Measurements from ENCODE around the gene DPYSL3.
"Not testable (repeated sequence)": the region's sequence is repeated elsewhere in the genome, so short reads cannot be mapped to it uniquely, and the experiment has no call there.

DPYSL3 gene

GRCh38 chr5:147509710-147510651 is at the start of gene DPYSL3:
Gene DPYSL3 (minus strand): TSS chr5:147510068. CDS start chr5:147509858, 210 bp downstream.
- H3K27me3 Mint-ChIP-seq (ENCODE audit: low read depth) = peaks cover 34% of the 10 kb centered on the region
- peak within 1 kb of the TSS; percentile 1 for H3K4me3 Mint-ChIP-seq
- no peak within 1 kb of the TSS for H3K27ac Mint-ChIP-seq
- no peaks in the 10 kb centered on the region for H3K36me3 Mint-ChIP-seq (ENCODE audit: low read depth)
- H3K9me3 Mint-ChIP-seq = no peaks in the 10 kb centered on the region
- peaks cover 3% of the 10 kb centered on the region for H3K4me1 Mint-ChIP-seq (ENCODE audit: low read depth)

GRCh38 chr5:147558826-147559225 is 49.0 kb upstream of the DPYSL3 start:
- no peak overlapping the region for H3K4me3 Mint-ChIP-seq
- no peaks in the 10 kb centered on the region for H3K36me3 Mint-ChIP-seq (ENCODE audit: low read depth)
- H3K9me3 Mint-ChIP-seq = no peaks in the 10 kb centered on the region
- H3K27ac Mint-ChIP-seq = no peak overlapping the region
- H3K27me3 Mint-ChIP-seq (ENCODE audit: low read depth) = peaks cover 3% of the 10 kb centered on the region
- no peaks in the 10 kb centered on the region for H3K4me1 Mint-ChIP-seq (ENCODE audit: low read depth)

- Mint-ChIP-seq H3K4me3 (no peak overlapping the region), H3K27me3 (ENCODE audit: low read depth) (peaks cover 3% of the 10 kb centered on the region)
Observed at GRCh38 chr5:147557876-147558745, 48.2 kb upstream of the DPYSL3 start.

GRCh38 chr5:147555176-147555575 is 45.3 kb upstream of the DPYSL3 start:
- no peaks in the 10 kb centered on the region for H3K27me3 Mint-ChIP-seq (ENCODE audit: low read depth)
- no peak overlapping the region for H3K27ac Mint-ChIP-seq
- no peaks in the 10 kb centered on the region for H3K9me3 Mint-ChIP-seq

More at GRCh38 chr5:147557876-147558745, 48.2 kb upstream of the DPYSL3 start:
- Mint-ChIP-seq H3K4me1 (ENCODE audit: low read depth) (no peaks in the 10 kb centered on the region), H3K9me3 (no peaks in the 10 kb centered on the region), H3K27ac (no peak overlapping the region), H3K36me3 (ENCODE audit: low read depth) (no peaks in the 10 kb centered on the region)

GRCh38 chr5:147554261-147554817 is 44.5 kb upstream of the DPYSL3 start:
- Mint-ChIP-seq H3K9me3 (no peaks in the 10 kb centered on the region), H3K27ac (no peak overlapping the region), H3K4me3 (no peak overlapping the region), H3K36me3 (ENCODE audit: low read depth) (no peaks in the 10 kb centered on the region), H3K4me1 (ENCODE audit: low read depth) (no peaks in the 10 kb centered on the region), H3K27me3 (ENCODE audit: low read depth) (no peaks in the 10 kb centered on the region)

More at GRCh38 chr5:147555176-147555575, 45.3 kb upstream of the DPYSL3 start:
- no peaks in the 10 kb centered on the region for H3K4me1 Mint-ChIP-seq (ENCODE audit: low read depth)
- H3K4me3 Mint-ChIP-seq = no peak overlapping the region
- H3K36me3 Mint-ChIP-seq (ENCODE audit: low read depth) = no peaks in the 10 kb centered on the region

GRCh38 chr5:147553817-147554216 is 43.9 kb upstream of the DPYSL3 start:
- not testable (repeated sequence) for H3K9me3 Mint-ChIP-seq; H3K27ac Mint-ChIP-seq; H3K4me1 Mint-ChIP-seq (ENCODE audit: low read depth); H3K27me3 Mint-ChIP-seq (ENCODE audit: low read depth); H3K36me3 Mint-ChIP-seq (ENCODE audit: low read depth); H3K4me3 Mint-ChIP-seq

- no peak overlapping the region for H3K4me3 Mint-ChIP-seq
- no peaks in the 10 kb centered on the region for H3K9me3 Mint-ChIP-seq
- H3K4me1 Mint-ChIP-seq (ENCODE audit: low read depth) = no peaks in the 10 kb centered on the region
- no peaks in the 10 kb centered on the region for H3K27me3 Mint-ChIP-seq (ENCODE audit: low read depth)
- no peak overlapping the region for H3K27ac Mint-ChIP-seq
- H3K36me3 Mint-ChIP-seq (ENCODE audit: low read depth) = no peaks in the 10 kb centered on the region
Observed at GRCh38 chr5:147552897-147553296, 43.0 kb upstream of the DPYSL3 start.

- Mint-ChIP-seq H3K27me3 (ENCODE audit: low read depth) (no peaks in the 10 kb centered on the region), H3K36me3 (ENCODE audit: low read depth) (no peaks in the 10 kb centered on the region), H3K9me3 (no peaks in the 10 kb centered on the region), H3K27ac (no peak overlapping the region), H3K4me1 (ENCODE audit: low read depth) (no peaks in the 10 kb centered on the region), H3K4me3 (no peak overlapping the region)
Observed at GRCh38 chr5:147551677-147552076, 41.8 kb upstream of the DPYSL3 start.

GRCh38 chr5:147547730-147548129 is 37.9 kb upstream of the DPYSL3 start:
- no peak overlapping the region for H3K27ac Mint-ChIP-seq
- H3K9me3 Mint-ChIP-seq = no peaks in the 10 kb centered on the region
- H3K4me3 Mint-ChIP-seq = no peak overlapping the region
- H3K27me3 Mint-ChIP-seq (ENCODE audit: low read depth) = no peaks in the 10 kb centered on the region
- no peaks in the 10 kb centered on the region for H3K36me3 Mint-ChIP-seq (ENCODE audit: low read depth)
- H3K4me1 Mint-ChIP-seq (ENCODE audit: low read depth) = no peaks in the 10 kb centered on the region

GRCh38 chr5:147544556-147544955 is 34.7 kb upstream of the DPYSL3 start:
- no peak overlapping the region for H3K4me3 Mint-ChIP-seq
- H3K4me1 Mint-ChIP-seq (ENCODE audit: low read depth) = no peaks in the 10 kb centered on the region
- no peaks in the 10 kb centered on the region for H3K27me3 Mint-ChIP-seq (ENCODE audit: low read depth)
- H3K9me3 Mint-ChIP-seq = no peaks in the 10 kb centered on the region
- no peak overlapping the region for H3K27ac Mint-ChIP-seq
- H3K36me3 Mint-ChIP-seq (ENCODE audit: low read depth) = no peaks in the 10 kb centered on the region

GRCh38 chr5:147539053-147539452 is 29.2 kb upstream of the DPYSL3 start:
- Mint-ChIP-seq H3K36me3 (ENCODE audit: low read depth) (no peaks in the 10 kb centered on the region), H3K9me3 (no peaks in the 10 kb centered on the region), H3K27ac (no peak overlapping the region), H3K4me1 (ENCODE audit: low read depth) (no peaks in the 10 kb centered on the region), H3K27me3 (ENCODE audit: low read depth) (no peaks in the 10 kb centered on the region), H3K4me3 (no peak overlapping the region)

GRCh38 chr5:147538236-147538635 is 28.4 kb upstream of the DPYSL3 start:
- H3K4me1 Mint-ChIP-seq (ENCODE audit: low read depth) = no peaks in the 10 kb centered on the region

GRCh38 chr5:147534172-147534951 is 24.5 kb upstream of the DPYSL3 start:
- Mint-ChIP-seq H3K9me3 (no peaks in the 10 kb centered on the region), H3K27ac (no peak overlapping the region), H3K4me3 (no peak overlapping the region), H3K36me3 (ENCODE audit: low read depth) (no peaks in the 10 kb centered on the region), H3K4me1 (ENCODE audit: low read depth) (no peaks in the 10 kb centered on the region), H3K27me3 (ENCODE audit: low read depth) (no peaks in the 10 kb centered on the region)

More at GRCh38 chr5:147538236-147538635, 28.4 kb upstream of the DPYSL3 start:
- Mint-ChIP-seq H3K27ac (no peak overlapping the region), H3K4me3 (no peak overlapping the region), H3K36me3 (ENCODE audit: low read depth) (no peaks in the 10 kb centered on the region), H3K9me3 (no peaks in the 10 kb centered on the region), H3K27me3 (ENCODE audit: low read depth) (no peaks in the 10 kb centered on the region)

GRCh38 chr5:147532156-147532555 is 22.3 kb upstream of the DPYSL3 start:
- no peaks in the 10 kb centered on the region for H3K9me3 Mint-ChIP-seq
- H3K27ac Mint-ChIP-seq = no peak overlapping the region
- no peaks in the 10 kb centered on the region for H3K4me1 Mint-ChIP-seq (ENCODE audit: low read depth)
- H3K4me3 Mint-ChIP-seq = no peak overlapping the region
- no peaks in the 10 kb centered on the region for H3K27me3 Mint-ChIP-seq (ENCODE audit: low read depth)
- H3K36me3 Mint-ChIP-seq (ENCODE audit: low read depth) = no peaks in the 10 kb centered on the region

All from T-helper 1 cell treated with Interleukin-12 subunit alpha and Interleukin-12 subunit beta and Interleukin-4 antibody, amounts not matched to agents 30 μg/mL and 1 μg/mL, for 36 hours (primary cell).